Liver (tissue), 9 donors: ENCODE measurements around the gene RALB. TPM values are rescaled to one million over a fixed set of nuclear protein-coding genes. Genes with fewer than 3 reads are reported as not detected.

Experiments used
- DNase-seq: peaks from one replicate; pipeline ENCODE4 v3.0.0-alpha.2; 2017; ENCODE audit warnings: low spot score
- H3K27ac ChIP-seq, 2 donors: one replicate each; pipeline ENCODE4 v1.7.0; 2013; ENCODE audit warnings: inconsistent platforms in 2 of 2, low read length in 2 of 2, control low read depth in 1 of 2, low read depth in 1 of 2, mild to moderate bottlenecking in 1 of 2
- H3K27me3 ChIP-seq, 4 donors: one replicate each; pipeline versions ENCODE4 v1.6.1 to v1.7.0; 2013; ENCODE audit warnings: low read length in 3 of 4, inconsistent platforms in 1 of 4, mild to moderate bottlenecking in 1 of 4, moderate library complexity in 1 of 4; ENCODE audit not compliant: control insufficient read depth in 4 of 4, insufficient read depth in 4 of 4
- H3K36me3 ChIP-seq, 4 donors: one replicate each; pipeline versions ENCODE4 v1.6.1 to v1.7.0; 2013; ENCODE audit warnings: low read length in 3 of 4, mild to moderate bottlenecking in 3 of 4, low read depth in 1 of 4, moderate library complexity in 1 of 4; ENCODE audit not compliant: control insufficient read depth in 4 of 4, insufficient read depth in 3 of 4
- H3K4me1 ChIP-seq, 4 donors: one replicate each; pipeline versions ENCODE4 v1.6.1 to v1.7.0; 2013; ENCODE audit warnings: low read length in 3 of 4, mild to moderate bottlenecking in 3 of 4, moderate library complexity in 1 of 4; ENCODE audit not compliant: control insufficient read depth in 4 of 4, insufficient read depth in 4 of 4
- H3K4me3 ChIP-seq, 3 donors: one replicate each; pipeline versions ENCODE4 v1.6.1 to v1.7.0; 2013; ENCODE audit warnings: low read length in 3 of 3, control low read depth in 1 of 3, low read depth in 1 of 3, mild to moderate bottlenecking in 1 of 3
- H3K9ac ChIP-seq, 2 donors: one replicate each; pipeline ENCODE4 v1.7.0; 2013; ENCODE audit warnings: low read length in 2 of 2, mild to moderate bottlenecking in 2 of 2, moderate library complexity in 2 of 2, control low read depth in 1 of 2, low read depth in 1 of 2
- H3K9me3 ChIP-seq, 4 donors: one replicate each; pipeline versions ENCODE4 v1.6.1 to v1.7.0; 2013; ENCODE audit warnings: low read length in 3 of 4; ENCODE audit not compliant: control insufficient read depth in 4 of 4
- ATF3 ChIP-seq: IDR thresholded peaks from 2 replicates; pipeline ENCODE4 v1.6.1; 2016; ENCODE audit warnings: antibody characterized with exemption
- CTCF ChIP-seq: fragments of 150-350 bp; IDR thresholded peaks from 2 replicates; pipeline ENCODE4 v1.5.1; 2017; ENCODE audit warnings: improper control_type of control experiment, low read depth, low read length; ENCODE audit not compliant: missing input control
- FOXA1 ChIP-seq: IDR thresholded peaks from 2 replicates; pipeline ENCODE4 v1.6.1; 2016; ENCODE audit warnings: antibody characterized with exemption
- FOXA2 ChIP-seq: IDR thresholded peaks from 2 replicates; pipeline ENCODE4 v1.6.1; 2016; ENCODE audit warnings: antibody characterized with exemption
- GABPA ChIP-seq, 2 donors: IDR thresholded peaks in 1 of 2; conservative IDR thresholded peaks in 1 of 2; 2 replicates each; pipeline ENCODE4 v1.6.1; 2016; ENCODE audit warnings: antibody characterized with exemption in 2 of 2, mild to moderate bottlenecking in 1 of 2, moderate library complexity in 1 of 2
- HNF4A ChIP-seq, 2 donors: conservative IDR thresholded peaks; 2 replicates each; pipeline ENCODE4 v1.6.1; 2016; ENCODE audit warnings: antibody characterized with exemption in 2 of 2, mild to moderate bottlenecking in 2 of 2
- HNF4G ChIP-seq: IDR thresholded peaks from 2 replicates; pipeline ENCODE4 v1.6.1; 2016; ENCODE audit warnings: antibody characterized with exemption
- JUND ChIP-seq, 2 donors: IDR thresholded peaks; 2 replicates each; pipeline ENCODE4 v1.6.1; 2016; ENCODE audit warnings: antibody characterized with exemption in 2 of 2
- NR2F2 ChIP-seq: IDR thresholded peaks from 2 replicates; pipeline ENCODE4 v1.6.1; 2016; ENCODE audit warnings: antibody characterized with exemption
- RAD21 ChIP-seq, 2 donors: IDR thresholded peaks; 2 replicates each; pipeline ENCODE4 v1.6.1; 2016; ENCODE audit warnings: antibody characterized with exemption in 2 of 2, mild to moderate bottlenecking in 2 of 2
- REST ChIP-seq: IDR thresholded peaks from 2 replicates; pipeline ENCODE4 v1.6.1; 2016; ENCODE audit warnings: antibody characterized with exemption, mild to moderate bottlenecking
- RXRA ChIP-seq, 2 donors: IDR thresholded peaks; 2 replicates each; pipeline ENCODE4 v1.6.1; 2017 to 2018; ENCODE audit warnings: antibody characterized with exemption in 2 of 2, mild to moderate bottlenecking in 1 of 2
- SP1 ChIP-seq: IDR thresholded peaks from 2 replicates; pipeline ENCODE4 v1.6.1; 2018; ENCODE audit warnings: antibody characterized with exemption, mild to moderate bottlenecking
- ZBTB33 ChIP-seq: IDR thresholded peaks from 2 replicates; pipeline ENCODE4 v1.6.1; 2016; ENCODE audit warnings: antibody characterized with exemption
- WGBS: extraction: QIAGEN DNeasy Blood & Tissue Kit; methylation state at CpG from one replicate; pipeline ENCODE4 v1.1.7; 2013; 5-methylcytosine and 5-hydroxymethylcytosine counted together
- polyA plus RNA-seq, 2 donors: library from polyadenylated mRNA; stranded (reverse) in 1 of 2; unstranded in 1 of 2; fragments of 200-250 nt in 1 of 2; fragments of >200 nt in 1 of 2; fragmentation: Nextera tagmentation in 1 of 2; extraction: Ambion mirVana in 1 of 2; gene quantifications; one replicate each; pipeline versions ENCODE4 v1.2.1 to v1.2.3, GENCODE V29; 2013 to 2015
- total RNA-seq, 2 donors: library from RNA; depleted of rRNA; stranded (reverse); fragments of >200 nt; gene quantifications; one replicate each; pipeline ENCODE4 v1.2.3, GENCODE V29; 2014
- donor health status: healthy.
- donor health status: healthy.
- donor health status: healthy.
- donor health status: healthy.
- donor health status: healthy.

Gene RALB
- total and polyA plus RNA-seq, 4 donors = 11.1 to 26.4 (median 20.1) TPM

DNA sequence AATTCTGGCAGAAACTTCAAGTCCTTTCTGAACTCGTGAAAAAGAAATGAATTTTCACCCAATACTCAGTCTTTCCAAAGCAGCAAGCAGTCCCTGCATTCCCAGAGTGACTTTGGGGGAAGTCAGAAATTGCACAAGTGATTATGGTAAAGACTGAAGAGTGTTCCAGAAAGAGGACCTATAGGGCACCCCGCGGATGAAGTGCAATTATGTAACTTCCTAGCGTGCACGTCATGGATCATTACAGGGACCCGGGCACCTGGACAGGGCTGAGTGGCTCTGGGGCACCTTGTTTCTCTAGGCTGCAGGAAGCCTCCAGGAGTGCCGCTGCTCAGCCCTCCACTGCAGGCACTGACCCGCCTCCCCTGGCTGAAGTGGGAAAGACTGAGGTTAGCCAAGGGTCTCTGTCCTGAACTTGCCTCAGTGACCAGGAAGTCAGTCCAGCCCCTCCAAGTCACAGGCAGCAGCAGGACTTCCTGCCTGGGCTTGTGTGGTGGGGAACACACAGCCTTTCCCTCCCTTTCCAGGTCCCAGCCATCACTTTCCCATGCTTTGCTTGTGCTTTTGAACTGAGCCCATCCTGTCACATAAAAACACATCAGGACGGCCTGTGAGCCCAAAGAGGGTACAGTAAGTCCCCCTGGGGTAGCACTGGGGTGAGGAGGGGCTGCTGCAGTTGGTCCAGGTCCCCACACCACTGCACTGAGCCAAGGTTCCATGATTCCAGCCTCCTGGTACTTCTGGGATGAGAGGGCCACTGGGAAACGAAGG, 49.2 kb upstream of the RALB start:
- no peaks in the 10 kb centered on the region for H3K36me3 ChIP-seq
- no peaks in the 10 kb centered on the region for H3K27me3 ChIP-seq
- peak overlapping the region in 1 of 2 donors; percentile 5 for H3K27ac ChIP-seq
- peak; percentile 25 for DNase-seq
- H3K9ac ChIP-seq = no peak overlapping the region
- no peak overlapping the region for H3K4me3 ChIP-seq
- 61% methylated on average over 10 of the region's 10 CpGs for WGBS
- TF ChIP-seq FOXA1 = no peak
- TF ChIP-seq RXRA (IDR thresholded peaks at IDR 0.05) = peak; percentile 65 to 66
- H3K4me1 ChIP-seq = peaks cover 0 to 3% (median 0%) of the 10 kb centered on the region in 4 donors
- peaks cover 0 to 3% (median under 1%) of the 10 kb centered on the region in 4 donors for H3K9me3 ChIP-seq

DNA sequence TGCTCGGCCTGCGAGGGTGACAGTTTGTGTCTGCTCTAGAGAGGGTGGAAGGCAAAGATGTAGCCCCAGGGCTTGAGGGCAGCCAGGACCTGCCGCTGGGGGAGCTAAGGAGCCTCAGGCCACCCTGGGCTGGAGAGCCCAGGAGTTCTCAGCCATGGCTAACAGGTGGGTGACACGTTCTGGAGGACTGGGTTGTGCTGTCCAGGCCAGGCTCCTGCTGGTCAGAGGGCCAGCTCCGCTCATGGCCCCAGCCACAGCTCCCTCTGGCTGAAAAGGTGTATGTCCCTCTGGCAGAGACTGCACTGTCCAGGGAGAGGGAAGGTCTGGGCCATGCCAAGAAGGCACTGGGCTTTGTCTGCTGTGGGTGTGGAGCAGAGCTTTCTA, 48.6 kb upstream of the RALB start:
- peaks cover 0 to 3% (median 0%) of the 10 kb centered on the region in 4 donors for H3K4me1 ChIP-seq
- TF ChIP-seq HNF4G (no peak), NR2F2 (no peak), ATF3 (no peak), FOXA2 (no peak), RAD21 (IDR thresholded peaks at IDR 0.05) (no peak), CTCF (no peak), RXRA (IDR thresholded peaks at IDR 0.05) (no peak), GABPA (IDR thresholded peaks at IDR 0.05 in 1 of 2, conservative IDR thresholded peaks at IDR 0.05 in 1 of 2) (no peak), JUND (IDR thresholded peaks at IDR 0.05) (no peak), FOXA1 (no peak)
- peak; percentile 14 for DNase-seq
- no peaks in the 10 kb centered on the region for H3K36me3 ChIP-seq
- H3K27me3 ChIP-seq = no peaks in the 10 kb centered on the region
- H3K9me3 ChIP-seq = peaks cover 0 to 2% (median 0%) of the 10 kb centered on the region in 4 donors
- no peak overlapping the region for H3K9ac ChIP-seq
- no peak overlapping the region for H3K27ac ChIP-seq
- H3K4me3 ChIP-seq = no peak overlapping the region
- WGBS = 90% methylated on average over 5 of the region's 5 CpGs

DNA sequence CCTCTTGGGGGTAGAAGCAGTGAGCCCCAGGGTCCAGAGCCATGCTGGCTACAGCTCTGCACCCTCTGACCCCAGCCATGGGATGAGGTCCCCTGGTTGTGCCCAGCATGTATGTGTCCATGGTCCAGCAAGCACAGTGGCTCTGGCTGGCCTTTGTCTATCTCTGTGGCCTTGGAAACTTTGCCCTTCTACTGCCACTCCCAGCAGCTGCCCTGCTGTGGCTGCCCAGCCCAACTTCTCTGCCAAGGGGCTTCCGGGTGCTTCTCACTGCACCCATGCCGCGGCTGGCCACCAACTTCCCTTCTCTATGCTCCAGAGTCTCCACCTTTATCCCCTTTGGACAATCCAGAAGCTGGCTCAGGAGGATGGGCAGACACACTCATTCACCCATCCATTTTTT, 48.2 kb upstream of the RALB start:
- no peak overlapping the region for H3K9ac ChIP-seq
- no peak overlapping the region for H3K27ac ChIP-seq
- WGBS = 70% methylated on average over 3 of the region's 3 CpGs
- H3K36me3 ChIP-seq = no peaks in the 10 kb centered on the region
- H3K27me3 ChIP-seq = no peaks in the 10 kb centered on the region
- peaks cover 0 to 3% (median 0%) of the 10 kb centered on the region in 4 donors for H3K4me1 ChIP-seq
- no peak for TF ChIP-seq JUND (IDR thresholded peaks at IDR 0.05)
- TF ChIP-seq SP1 = no peak
- TF ChIP-seq NR2F2 = no peak
- TF ChIP-seq REST = no peak
- TF ChIP-seq RAD21 (IDR thresholded peaks at IDR 0.05) = no peak
- no peak for TF ChIP-seq ZBTB33
- no peak for TF ChIP-seq HNF4A (conservative IDR thresholded peaks at IDR 0.05)
- TF ChIP-seq FOXA1 = no peak
- no peak for TF ChIP-seq RXRA (IDR thresholded peaks at IDR 0.05)
- no peak for TF ChIP-seq HNF4G
- peak; percentile 14 for DNase-seq
- no peaks in the 10 kb centered on the region for H3K9me3 ChIP-seq
- no peak overlapping the region for H3K4me3 ChIP-seq
